ENCODE measurements around the gene NFIX.
"Not testable (repeated sequence)": the region's sequence is repeated elsewhere in the genome, so short reads cannot be mapped to it uniquely, and the experiment has no call there.

Gene NFIX

DNA sequence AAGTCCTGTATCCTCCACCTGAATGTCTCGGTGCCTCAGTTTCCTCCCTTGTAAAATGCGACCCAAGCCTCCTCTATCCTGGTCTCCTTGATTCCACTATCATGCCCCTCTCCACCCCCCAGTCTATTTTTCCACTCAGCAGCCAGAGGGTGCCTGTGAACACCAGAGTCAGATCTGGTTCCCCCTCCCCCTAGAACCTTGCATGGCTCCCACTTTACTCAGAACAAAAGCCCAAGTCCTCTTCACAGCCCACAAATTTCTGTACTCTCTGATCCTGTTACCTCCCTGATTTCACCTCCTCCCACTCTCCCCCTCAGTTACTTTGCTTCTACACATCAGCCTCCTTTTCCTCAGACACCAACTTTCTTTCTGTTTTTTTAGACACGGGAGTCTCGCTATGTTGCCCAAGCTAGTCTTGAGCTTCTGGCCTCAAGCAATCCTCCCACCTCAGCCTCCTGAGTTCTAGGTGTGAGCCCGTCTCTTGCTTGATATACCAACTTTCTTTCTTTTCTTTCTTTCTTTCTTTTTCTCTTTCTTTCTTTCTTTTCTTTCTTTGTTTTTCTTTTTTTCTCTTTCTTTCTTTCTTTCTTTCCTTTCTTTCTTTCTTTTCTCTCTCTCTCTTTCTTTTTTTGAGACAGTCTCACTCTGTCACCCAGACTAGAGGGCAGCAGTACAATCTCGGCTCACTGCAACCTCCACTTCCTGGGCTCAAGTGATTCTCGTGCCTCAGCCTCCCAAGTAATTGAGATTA, 25.0 kb upstream of the NFIX start:
- no peak overlapping the region for H3K27ac ChIP-seq
- TF ChIP-seq, protein P1, sequence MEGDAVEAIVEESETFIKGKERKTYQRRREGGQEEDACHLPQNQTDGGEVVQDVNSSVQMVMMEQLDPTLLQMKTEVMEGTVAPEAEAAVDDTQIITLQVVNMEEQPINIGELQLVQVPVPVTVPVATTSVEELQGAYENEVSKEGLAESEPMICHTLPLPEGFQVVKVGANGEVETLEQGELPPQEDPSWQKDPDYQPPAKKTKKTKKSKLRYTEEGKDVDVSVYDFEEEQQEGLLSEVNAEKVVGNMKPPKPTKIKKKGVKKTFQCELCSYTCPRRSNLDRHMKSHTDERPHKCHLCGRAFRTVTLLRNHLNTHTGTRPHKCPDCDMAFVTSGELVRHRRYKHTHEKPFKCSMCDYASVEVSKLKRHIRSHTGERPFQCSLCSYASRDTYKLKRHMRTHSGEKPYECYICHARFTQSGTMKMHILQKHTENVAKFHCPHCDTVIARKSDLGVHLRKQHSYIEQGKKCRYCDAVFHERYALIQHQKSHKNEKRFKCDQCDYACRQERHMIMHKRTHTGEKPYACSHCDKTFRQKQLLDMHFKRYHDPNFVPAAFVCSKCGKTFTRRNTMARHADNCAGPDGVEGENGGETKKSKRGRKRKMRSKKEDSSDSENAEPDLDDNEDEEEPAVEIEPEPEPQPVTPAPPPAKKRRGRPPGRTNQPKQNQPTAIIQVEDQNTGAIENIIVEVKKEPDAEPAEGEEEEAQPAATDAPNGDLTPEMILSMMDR (conservative IDR thresholded peaks at IDR 0.05), result no peak

DNA sequence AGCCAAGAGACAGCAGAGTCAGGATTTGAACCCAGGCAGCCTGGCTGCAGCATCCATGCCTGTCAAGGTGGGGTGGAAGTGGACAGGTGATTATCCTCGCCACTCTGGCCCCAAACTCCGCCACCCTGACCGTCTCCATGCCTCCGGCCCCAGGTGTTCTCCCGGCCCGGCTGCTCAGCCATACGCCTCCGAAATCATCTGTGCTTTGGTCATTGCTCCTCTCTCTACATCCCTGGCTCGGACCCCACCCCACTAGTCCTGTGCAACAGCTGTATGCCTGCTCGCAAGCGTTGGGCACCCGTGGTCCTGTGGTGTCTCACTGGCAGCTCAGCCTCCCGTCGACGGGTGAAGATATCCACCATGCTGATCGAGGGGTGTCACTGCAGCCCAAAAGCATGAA, 22.0 kb upstream of the NFIX start:
- no peak overlapping the region for H3K27ac ChIP-seq
- TF ChIP-seq, protein P1 (conservative IDR thresholded peaks at IDR 0.05), result no peak

- TF ChIP-seq, protein P1 (conservative IDR thresholded peaks at IDR 0.05), result no peak
- no peak overlapping the region for H3K27ac ChIP-seq
Measured at GRCh38 chr19:12974301-12975220, 20.7 kb upstream of the NFIX start.

- H3K27ac ChIP-seq, result no peak overlapping the region
- TF ChIP-seq, protein P1 (conservative IDR thresholded peaks at IDR 0.05), result no peak
Measured at GRCh38 chr19:12975221-12975741, 20.0 kb upstream of the NFIX start.

DNA sequence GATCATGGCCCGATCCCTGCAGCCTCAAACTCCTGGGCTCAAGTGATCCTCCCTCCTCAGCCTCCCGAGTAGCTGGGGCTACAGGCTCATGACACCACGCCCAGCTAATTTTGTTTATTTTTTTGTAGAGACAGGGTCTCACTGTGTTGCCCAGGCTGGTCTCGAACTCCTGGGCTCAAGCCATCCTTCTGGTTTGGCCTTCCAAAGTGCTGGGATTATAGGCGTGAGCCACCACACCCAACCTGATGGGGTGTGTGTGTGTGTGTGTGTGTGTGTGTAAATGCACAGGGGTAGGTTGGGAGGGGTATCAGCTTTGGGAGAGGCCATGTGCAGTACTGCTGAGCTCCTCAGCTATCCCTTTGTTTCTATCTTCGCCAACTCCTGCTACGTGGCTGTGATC, 19.2 kb upstream of the NFIX start:
- not testable (repeated sequence) for H3K27ac ChIP-seq

DNA sequence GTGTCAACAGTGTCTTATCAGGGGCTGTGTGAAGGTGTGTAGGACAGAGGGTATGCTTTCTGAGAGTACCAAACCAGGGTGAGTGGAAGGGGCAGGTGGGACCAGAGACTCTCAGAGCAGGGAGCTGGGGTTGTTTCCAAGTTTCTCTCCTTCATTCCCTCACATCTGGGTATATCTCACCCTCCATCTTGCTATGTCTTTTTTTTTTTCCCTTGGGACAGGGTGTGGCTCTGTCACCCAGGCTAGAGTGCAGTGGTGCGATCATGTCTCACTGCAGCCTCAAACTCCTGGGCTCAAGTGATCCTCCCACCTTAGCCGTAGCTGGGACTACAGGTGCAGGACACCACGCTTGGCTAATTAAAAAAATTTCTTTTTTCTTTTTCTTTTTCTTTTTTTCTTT, 15.3 kb upstream of the NFIX start:
- TF ChIP-seq, protein P1 (conservative IDR thresholded peaks at IDR 0.05), result no peak

DNA sequence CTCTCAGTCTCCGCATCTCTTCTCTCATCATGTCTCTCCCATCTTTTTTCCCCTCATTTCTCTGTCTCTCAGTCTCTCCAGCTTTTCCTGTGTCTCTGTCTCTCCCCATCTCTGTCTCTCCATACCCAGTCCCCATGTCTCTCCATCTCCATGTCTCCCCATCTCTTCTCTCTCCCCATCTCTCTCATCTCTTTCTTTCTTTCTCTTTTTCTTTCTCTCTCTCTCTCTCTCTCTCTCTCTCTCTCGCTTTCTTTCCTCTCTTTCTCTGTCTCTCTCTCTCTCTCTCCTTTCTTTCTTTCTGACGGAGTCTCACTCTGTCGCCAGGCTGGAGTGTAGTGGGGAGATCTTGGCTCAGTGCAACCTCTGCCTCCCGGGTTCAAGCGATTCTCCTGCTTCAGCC, 12.6 kb upstream of the NFIX start:
- TF ChIP-seq, protein P1 (conservative IDR thresholded peaks at IDR 0.05), result no peak
- H3K27ac ChIP-seq, result no peak overlapping the region

More for the DNA sequence above, 15.3 kb upstream of the NFIX start:
- no peak overlapping the region for H3K27ac ChIP-seq
